GM12878 (cell line): ENCODE data around the gene PCDHAC2. TPM values are rescaled to one million over a fixed set of nuclear protein-coding genes. Genes with fewer than 3 reads are reported as not detected.

Experiments used
- ATAC-seq: fragments of 200-7000 bp; cut with Tn5 transposase; 3 replicates; pipeline ENCODE4 v1.9.1; 2020; ENCODE audit warnings: mild to moderate bottlenecking, moderate library complexity
- BruUV-seq: library from RNA; stranded (reverse); fragments of 400-500 nt; replicated peaks from 2 replicates; lab custom pipeline; 2021; lab: Mats Ljungman, UMichigan
- CTCF ChIA-PET: fragments of 300-600 bp; sonication (Branson Sonifier 250); formaldehyde crosslinking; extraction: SDS; loops from one replicate; lab custom pipeline; 2021; ENCODE audit warnings: inconsistent platforms; lab: Yijun Ruan, JAX
- POLR2A ChIA-PET: fragments of 350-600 bp; formaldehyde crosslinking; extraction: SDS; loops from one replicate; lab custom pipeline; 2021; ENCODE audit warnings: inconsistent platforms; lab: Charles Lee
- RAD21 ChIA-PET: fragments of 300-600 bp; sonication (Branson Sonifier 250); formaldehyde crosslinking; loops from one replicate; lab custom pipeline; 2023; ENCODE audit warnings: antibody characterized with exemption; ENCODE audit not compliant: unreplicated experiment; lab: Charles Lee
- SMC1A ChIA-PET: fragments of 300-600 bp; sonication (Branson Sonifier 250); formaldehyde crosslinking; loops from one replicate; lab custom pipeline; 2023; ENCODE audit not compliant: unreplicated experiment, uncharacterized antibody; lab: Charles Lee
- DNase-seq: peaks from one replicate; pipeline ENCODE4 v3.0.0-alpha.2; 2011; ENCODE audit warnings: low read depth, low spot score
- FAIRE-seq: peaks from 3 replicates; lab custom pipeline; 2011; peaks lifted over from hg19 to GRCh38; lab: Jason Lieb, UNC
- H2AFZ ChIP-seq: 2 replicates; pipeline ENCODE4 v1.6.0; 2011; ENCODE audit warnings: low read depth, low read length, control low read depth; ENCODE audit not compliant: control insufficient read depth
- H3K27ac ChIP-seq: 2 replicates; pipeline ENCODE4 v1.5.1; 2011; ENCODE audit warnings: control low read depth; ENCODE audit not compliant: control insufficient read depth, insufficient read depth
- H3K27me3 ChIP-seq, 2 experiments: replicated peaks in 1 of 2; 2 replicates each; pipeline versions ENCODE4 v1.6.0 to v1.6.1; 2011; ENCODE audit warnings: low read length in 1 of 2; ENCODE audit not compliant: control insufficient read depth in 2 of 2, insufficient read depth in 2 of 2
- H3K36me3 ChIP-seq, 2 experiments: 2 replicates each; pipeline ENCODE4 v1.5.1; 2011; ENCODE audit warnings: low read length in 1 of 2; ENCODE audit not compliant: control insufficient read depth in 2 of 2, insufficient read depth in 2 of 2
- H3K4me1 ChIP-seq: 2 replicates; pipeline ENCODE4 v1.6.1; 2011; ENCODE audit warnings: mild to moderate bottlenecking, low read length, moderate library complexity, mixed read lengths; ENCODE audit not compliant: control insufficient read depth, insufficient read depth
- H3K4me2 ChIP-seq: 2 replicates; pipeline ENCODE4 v1.6.0; 2011; ENCODE audit warnings: control low read depth; ENCODE audit not compliant: control insufficient read depth, insufficient read depth
- H3K4me3 ChIP-seq: fragments of 200-600 bp; sonication (generic); 2 replicates; pipeline ENCODE4 v1.5.1; 2016
- H3K79me2 ChIP-seq: 2 replicates; pipeline ENCODE4 v1.6.0; 2011; ENCODE audit warnings: low read length; ENCODE audit not compliant: control insufficient read depth, insufficient read depth
- H3K9ac ChIP-seq: 2 replicates; pipeline ENCODE4 v1.8.0; 2011; ENCODE audit warnings: low read length, control low read depth, mixed read lengths; ENCODE audit not compliant: control insufficient read depth, insufficient read depth
- H3K9me3 ChIP-seq: replicated peaks from 3 replicates; pipeline ENCODE4 v1.5.1; 2011; ENCODE audit warnings: mild to moderate bottlenecking, low read length; ENCODE audit not compliant: control insufficient read depth, insufficient read depth
- H4K20me1 ChIP-seq: 2 replicates; pipeline ENCODE4 v1.6.0; 2011; ENCODE audit not compliant: control insufficient read depth, insufficient read depth
- CBX3 ChIP-seq: fragments of 200-600 bp; sonication (generic); IDR thresholded peaks from 2 replicates; pipeline ENCODE4 v1.6.1; 2016; ENCODE audit warnings: low read depth, borderline replicate concordance
- CHD1 ChIP-seq: IDR thresholded peaks from 2 replicates; pipeline ENCODE4 v1.6.1; 2012; ENCODE audit warnings: low read depth, low read length, improper control_type of control experiment
- ETV6 ChIP-seq, 2 experiments: fragments of 450-650 bp in 1 of 2; IDR thresholded peaks in 1 of 2; conservative IDR thresholded peaks in 1 of 2; 2 replicates each; pipeline ENCODE4 v1.6.1; 2014; ENCODE audit warnings: antibody characterized with exemption in 1 of 2, borderline replicate concordance in 1 of 2, low read depth in 1 of 2, mild to moderate bottlenecking in 1 of 2, moderate library complexity in 1 of 2
- FOXM1 ChIP-seq: IDR thresholded peaks from 2 replicates; pipeline ENCODE4 v1.6.1; 2012; ENCODE audit warnings: low read depth, mild to moderate bottlenecking, inconsistent platforms, low read length, moderate library complexity
- GATAD2B ChIP-seq: fragments of 450-650 bp; conservative IDR thresholded peaks from 2 replicates; pipeline ENCODE4 v1.6.1; 2017; ENCODE audit warnings: low read depth, mild to moderate bottlenecking, moderate library complexity
- HDGF ChIP-seq: fragments of 450-650 bp; IDR thresholded peaks from 2 replicates; pipeline ENCODE4 v1.6.1; 2016; ENCODE audit warnings: antibody characterized with exemption
- IRF4 ChIP-seq: IDR thresholded peaks from 2 replicates; pipeline ENCODE4 v1.6.1; 2011; ENCODE audit warnings: low read depth, low read length
- JUNB ChIP-seq: IDR thresholded peaks from 2 replicates; pipeline ENCODE4 v1.6.1; 2016; ENCODE audit warnings: antibody characterized with exemption, mild to moderate bottlenecking
- MYC ChIP-seq: IDR thresholded peaks from 2 replicates; pipeline ENCODE4 v1.6.1; 2011; ENCODE audit warnings: mild to moderate bottlenecking, low read length, moderate library complexity, inconsistent platforms; ENCODE audit not compliant: insufficient read depth, insufficient replicate concordance, insufficient read length, severe bottlenecking
- POLR2A ChIP-seq: IDR thresholded peaks from 2 replicates; pipeline ENCODE4 v1.6.1; 2011; ENCODE audit warnings: low read depth, mild to moderate bottlenecking, low read length
- POLR2AphosphoS5 ChIP-seq: IDR thresholded peaks from 2 replicates; pipeline ENCODE4 v1.6.1; 2011; ENCODE audit warnings: mild to moderate bottlenecking, low read length, inconsistent platforms
- SMAD5 ChIP-seq: IDR thresholded peaks from 2 replicates; pipeline ENCODE4 v1.6.1; 2016; ENCODE audit warnings: antibody characterized with exemption, low read depth
- TCF3 ChIP-seq: IDR thresholded peaks from 2 replicates; pipeline ENCODE4 v1.6.1; 2012; ENCODE audit warnings: low read depth, mild to moderate bottlenecking, low read length, borderline replicate concordance; ENCODE audit not compliant: insufficient read depth
- ZBED1 ChIP-seq: IDR thresholded peaks from 2 replicates; pipeline ENCODE4 v1.6.1; 2016; ENCODE audit warnings: borderline replicate concordance
- ZNF592 ChIP-seq: fragments of 450-650 bp; IDR thresholded peaks from 2 replicates; pipeline ENCODE4 v1.6.1; 2017; ENCODE audit warnings: mild to moderate bottlenecking, moderate library complexity
- WGBS: methylation state at CpG from one replicate; pipeline ENCODE4 v1.1.6; 2016; ENCODE audit warnings: low lambda C conversion rate; ENCODE audit not compliant: insufficient replicate concordance, insufficient coverage; ENCODE audit errors: missing lambda C conversion rate; 5-methylcytosine and 5-hydroxymethylcytosine counted together
- in situ Hi-C: fragments of 300-500 bp; cut with MboI; formaldehyde crosslinking; loops from 9 replicates; pipeline ENCODE4 v1.14.3; 2018; ENCODE audit warnings: mixed read lengths
- intact Hi-C: fragments of 100-400 bp; cut with micrococcal nuclease; formaldehyde crosslinking; loops from one replicate; pipeline ENCODE4 v1.14.2; 2022; ENCODE audit not compliant: unreplicated experiment
- polyA plus RNA-seq, 11 experiments: library from polyadenylated mRNA; depleted of rRNA in 4 of 11; unstranded in 6 of 11; stranded (reverse) in 5 of 11; fragments of >200 nt; fragmentation: Nextera tagmentation in 4 of 11; fragmentation: Illumina TruSeq in 1 of 11; extraction: Ambion mirVana in 4 of 11; extraction: Trizol in 1 of 11; gene quantifications; 1 replicate in 1 of 11; 2 replicates in 10 of 11; pipeline versions ENCODE4 v1.2.1 to v1.2.3, GENCODE V29; 2011 to 2016; ENCODE audit warnings: inconsistent platforms in 2 of 11, missing spikeins in 2 of 11, low read depth in 1 of 11
- total RNA-seq, 4 experiments: library from RNA; depleted of rRNA in 3 of 4; stranded (reverse); fragments of >200 nt in 3 of 4; fragmentation: Illumina TruSeq in 1 of 4; extraction: Trizol in 1 of 4; gene quantifications; 2 replicates each; pipeline versions ENCODE4 v1.2.1 to v1.2.3, GENCODE V29; 2013 to 2021
- TF ChIP-seq, protein P1 (sequence below): fragments of 450-650 bp; IDR thresholded peaks from 2 replicates; pipeline ENCODE4 v1.6.1; 2017; ENCODE audit warnings: low read depth, mild to moderate bottlenecking, moderate library complexity

Gene PCDHAC2
- total and polyA plus RNA-seq, 10 of the 15 experiments (the other 5 are each of a cell fraction or from before 2014, with no cell fraction given) = 0.06 TPM; not detected in 9

DNA sequence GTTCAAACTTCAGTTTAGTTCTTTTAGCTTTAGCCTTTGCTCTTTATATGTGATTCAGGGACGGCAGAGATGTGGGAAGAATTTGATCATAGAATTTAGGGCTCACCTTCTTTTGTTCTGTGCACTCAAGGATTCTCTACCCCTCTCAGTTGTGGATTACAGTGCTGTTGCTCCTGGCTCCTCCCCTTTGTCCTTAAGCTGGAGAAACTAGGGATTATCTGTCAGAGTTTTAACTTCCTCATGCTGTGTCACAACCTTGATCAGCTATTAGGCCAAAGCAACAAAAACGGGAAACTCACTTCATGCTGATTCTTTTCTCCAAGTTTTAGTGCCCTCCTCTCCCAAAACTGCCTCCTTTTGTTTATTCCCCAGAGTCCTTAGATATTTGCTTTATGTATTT is 13.0 kb upstream of the PCDHAC2 start (continued):
- TF ChIP-seq, protein P1, sequence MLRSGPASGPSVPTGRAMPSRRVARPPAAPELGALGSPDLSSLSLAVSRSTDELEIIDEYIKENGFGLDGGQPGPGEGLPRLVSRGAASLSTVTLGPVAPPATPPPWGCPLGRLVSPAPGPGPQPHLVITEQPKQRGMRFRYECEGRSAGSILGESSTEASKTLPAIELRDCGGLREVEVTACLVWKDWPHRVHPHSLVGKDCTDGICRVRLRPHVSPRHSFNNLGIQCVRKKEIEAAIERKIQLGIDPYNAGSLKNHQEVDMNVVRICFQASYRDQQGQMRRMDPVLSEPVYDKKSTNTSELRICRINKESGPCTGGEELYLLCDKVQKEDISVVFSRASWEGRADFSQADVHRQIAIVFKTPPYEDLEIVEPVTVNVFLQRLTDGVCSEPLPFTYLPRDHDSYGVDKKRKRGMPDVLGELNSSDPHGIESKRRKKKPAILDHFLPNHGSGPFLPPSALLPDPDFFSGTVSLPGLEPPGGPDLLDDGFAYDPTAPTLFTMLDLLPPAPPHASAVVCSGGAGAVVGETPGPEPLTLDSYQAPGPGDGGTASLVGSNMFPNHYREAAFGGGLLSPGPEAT = no peak
- no peak for TF ChIP-seq ZNF592
- no peak for TF ChIP-seq HDGF

DNA sequence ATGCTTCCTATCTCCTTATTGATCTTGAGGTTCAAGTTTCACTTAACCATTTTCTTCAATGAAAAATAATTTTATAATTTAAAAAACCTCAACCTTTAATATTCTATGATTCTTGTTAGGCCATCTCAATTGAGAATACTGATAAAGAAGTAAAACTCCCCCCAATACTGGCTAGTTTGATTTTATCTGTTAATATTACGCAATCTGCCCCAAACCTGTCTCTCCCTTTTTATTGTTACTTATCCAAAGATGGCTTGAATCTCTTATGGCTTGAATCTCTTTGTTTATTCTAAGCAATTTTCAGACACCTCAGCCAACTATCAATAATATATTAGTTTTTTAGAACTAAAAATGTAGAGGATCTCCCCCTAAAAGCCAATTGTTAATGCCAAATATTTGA is 4.1 kb upstream of the PCDHAC2 start:
- ChIA-PET RAD21 (no interaction called here), POLR2A (no interaction called here), SMC1A (no interaction called here), CTCF (no interaction called here)
- Histone ChIP-seq H3K9ac (no peak overlapping the region), H3K36me3 (no peaks in the 10 kb centered on the region), H3K27me3 (no peaks in the 10 kb centered on the region), H4K20me1 (no peaks in the 10 kb centered on the region), H3K27ac (no peak overlapping the region), H3K9me3 (peaks cover 2% of the 10 kb centered on the region; the same call in 1 of the 3 replicates), H3K4me2 (no peak overlapping the region), H3K4me1 (no peaks in the 10 kb centered on the region), H3K4me3 (no peak overlapping the region), H2AFZ (no peak overlapping the region), H3K79me2 (no peaks in the 10 kb centered on the region)
- in situ Hi-C loops (no loop called here), intact Hi-C loops (no loop called here)
- FAIRE-seq (no peak), ATAC-seq (no peak), DNase-seq (no peak)
- BruUV-seq = no TSS peak
- 0% methylated on average over 1 of the region's 1 CpG for WGBS
- TF ChIP-seq GATAD2B = no peak
- no peak for TF ChIP-seq MYC
- TF ChIP-seq POLR2AphosphoS5 = no peak
- no peak for TF ChIP-seq JUNB
- no peak for TF ChIP-seq CBX3
- TF ChIP-seq ETV6 (conservative IDR thresholded peaks at IDR 0.05 in 1 of 2, IDR thresholded peaks at IDR 0.05 in 1 of 2; ENCODE audit: borderline replicate concordance in 1 of 2, low read depth in 1 of 2) = no peak
- TF ChIP-seq POLR2A = no peak
- no peak for TF ChIP-seq ZBED1
- no peak for TF ChIP-seq FOXM1
- no peak for TF ChIP-seq SMAD5
- TF ChIP-seq TCF3 = no peak
- TF ChIP-seq IRF4 = no peak
- TF ChIP-seq CHD1 = no peak
